Stomach (tissue), 9 donors: ENCODE results near the gene APP. TPM values are rescaled to one million over a fixed set of nuclear protein-coding genes. Genes with fewer than 3 reads are reported as not detected.

Experiments
- DNase-seq, 2 donors: peaks; one replicate each; pipeline versions ENCODE4 v3.0.0 to v3.0.0-alpha.2; 2013 to 2019
- H3K27ac ChIP-seq, 5 donors: fragments of 200-600 bp in 4 of 5; sonication (generic) in 4 of 5; one replicate each; pipeline ENCODE4 v1.5.1; 2013 to 2019; ENCODE audit warnings: mild to moderate bottlenecking in 1 of 5, moderate library complexity in 1 of 5
- H3K27me3 ChIP-seq, 3 donors: fragments of 200-600 bp; sonication (generic); one replicate each; pipeline ENCODE4 v1.5.1; 2017 to 2019; ENCODE audit warnings: mixed run types in 1 of 3
- H3K36me3 ChIP-seq, 4 donors: fragments of 200-600 bp; sonication (generic); 1 replicate in 3 of 4; 2 replicates in 1 of 4; pipeline ENCODE4 v1.5.1; 2016 to 2019
- H3K4me1 ChIP-seq, 4 donors: fragments of 200-600 bp; sonication (generic); one replicate each; pipeline ENCODE4 v1.5.1; 2016 to 2019
- H3K4me3 ChIP-seq, 4 donors: fragments of 200-600 bp; sonication (generic) in 3 of 4; one replicate each; pipeline ENCODE4 v1.5.1; 2016 to 2019; ENCODE audit warnings: mild to moderate bottlenecking in 1 of 4
- H3K9me3 ChIP-seq, 4 donors: fragments of 200-600 bp; sonication (generic); one replicate each; pipeline ENCODE4 v1.5.1; 2016 to 2019
- EP300 ChIP-seq: sonication (generic); formaldehyde crosslinking; IDR thresholded peaks from one replicate; pipeline ENCODE4 v1.6.1; 2017; ENCODE audit warnings: antibody characterized with exemption
- POLR2A ChIP-seq, 4 donors: fragments of 450-650 bp; IDR thresholded peaks; one replicate each; pipeline ENCODE4 v1.6.1; 2016; ENCODE audit warnings: antibody characterized with exemption in 4 of 4, control low read depth in 2 of 4, mild to moderate bottlenecking in 1 of 4, moderate library complexity in 1 of 4
- POLR2AphosphoS5 ChIP-seq, 3 donors: sonication (generic); formaldehyde crosslinking; IDR thresholded peaks; one replicate each; pipeline ENCODE4 v1.6.1; 2016; ENCODE audit warnings: antibody characterized with exemption in 3 of 3
- WGBS, 5 donors: extraction: QIAGEN DNeasy Blood & Tissue Kit in 3 of 5; methylation state at CpG; one replicate each; pipeline versions ENCODE4 v1.1.5 to v1.1.7; 2013 to 2018; 5-methylcytosine and 5-hydroxymethylcytosine counted together
- intact Hi-C: fragments of 100-400 bp; cut with DNase I; formaldehyde crosslinking; loops from one replicate; pipeline ENCODE4 v1.15.1; 2023; ENCODE audit warnings: low total_unique reads
- polyA plus RNA-seq, 3 donors: library from polyadenylated mRNA; stranded (reverse); fragments of 200-250 nt; gene quantifications; one replicate each; pipeline ENCODE4 v1.2.3, GENCODE V29; 2013
- total RNA-seq, 5 donors: library from RNA; depleted of rRNA; stranded (reverse); fragments of >200 nt; gene quantifications; one replicate each; pipeline versions ENCODE4 v1.1.0 to v1.2.3, GENCODE V29; 2014 to 2016
- TF ChIP-seq, protein P1 (sequence below), 7 experiments: fragments of 450-650 bp in 4 of 7; fragments of 200-600 bp in 3 of 7; sonication (generic) in 3 of 7; IDR thresholded peaks; one replicate each; pipeline ENCODE4 v1.5.1; 2016 to 2019; ENCODE audit warnings: antibody characterized with exemption in 7 of 7, control low read depth in 2 of 7, mild to moderate bottlenecking in 1 of 7
- donor health status: healthy with polysubstance abuse.
- donor health status: Bipolar disorder and iron deficiency.
- donor health status: healthy.

The APP gene
- total and polyA plus RNA-seq, 8 donors = 41.2 to 408 (median 200) TPM

DNA sequence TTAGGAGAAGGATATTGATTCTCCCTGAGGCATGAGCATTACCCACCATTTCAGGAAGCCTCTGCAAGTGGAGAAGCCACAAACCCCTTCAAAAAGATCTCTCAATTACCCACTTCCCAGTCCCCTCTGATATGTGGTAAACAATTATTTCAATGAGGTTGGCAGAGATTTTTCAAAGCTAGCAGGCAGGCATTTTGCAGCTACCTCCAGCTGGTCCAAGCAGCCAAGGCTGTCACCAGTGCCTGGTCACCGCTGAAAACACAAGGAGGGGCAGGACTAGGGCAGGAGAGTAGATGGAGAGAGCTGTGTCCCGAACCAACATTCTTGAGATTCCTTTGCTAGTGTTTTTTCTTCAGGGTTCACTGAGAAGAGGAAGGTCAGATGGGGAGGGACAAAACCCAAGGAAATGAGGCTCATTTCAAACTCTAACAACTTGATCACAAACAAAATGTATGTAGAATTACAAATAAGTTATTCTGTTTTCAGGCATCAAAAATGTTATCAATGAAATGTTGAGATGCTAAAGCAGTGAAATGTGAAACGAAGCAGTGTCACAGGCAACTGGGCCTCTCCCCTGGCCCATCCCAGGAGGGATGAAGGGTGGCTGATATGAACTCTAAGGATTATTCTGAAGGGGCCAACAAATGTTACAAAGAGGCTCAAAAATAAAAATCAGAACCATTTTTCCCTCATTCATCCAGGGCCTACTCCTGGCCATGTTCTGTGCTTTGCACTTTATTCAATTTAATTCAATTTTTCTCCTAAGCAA is 22.3 kb downstream of the APP start:
- no peaks in the 10 kb centered on the region for H3K36me3 ChIP-seq
- H3K9me3 ChIP-seq = no peaks in the 10 kb centered on the region
- no peaks in the 10 kb centered on the region for H3K27me3 ChIP-seq
- TF ChIP-seq POLR2A (IDR thresholded peaks at IDR 0.05) (no peak), POLR2AphosphoS5 (IDR thresholded peaks at IDR 0.05) (no peak), EP300 (no peak)
- TF ChIP-seq, protein P1, sequence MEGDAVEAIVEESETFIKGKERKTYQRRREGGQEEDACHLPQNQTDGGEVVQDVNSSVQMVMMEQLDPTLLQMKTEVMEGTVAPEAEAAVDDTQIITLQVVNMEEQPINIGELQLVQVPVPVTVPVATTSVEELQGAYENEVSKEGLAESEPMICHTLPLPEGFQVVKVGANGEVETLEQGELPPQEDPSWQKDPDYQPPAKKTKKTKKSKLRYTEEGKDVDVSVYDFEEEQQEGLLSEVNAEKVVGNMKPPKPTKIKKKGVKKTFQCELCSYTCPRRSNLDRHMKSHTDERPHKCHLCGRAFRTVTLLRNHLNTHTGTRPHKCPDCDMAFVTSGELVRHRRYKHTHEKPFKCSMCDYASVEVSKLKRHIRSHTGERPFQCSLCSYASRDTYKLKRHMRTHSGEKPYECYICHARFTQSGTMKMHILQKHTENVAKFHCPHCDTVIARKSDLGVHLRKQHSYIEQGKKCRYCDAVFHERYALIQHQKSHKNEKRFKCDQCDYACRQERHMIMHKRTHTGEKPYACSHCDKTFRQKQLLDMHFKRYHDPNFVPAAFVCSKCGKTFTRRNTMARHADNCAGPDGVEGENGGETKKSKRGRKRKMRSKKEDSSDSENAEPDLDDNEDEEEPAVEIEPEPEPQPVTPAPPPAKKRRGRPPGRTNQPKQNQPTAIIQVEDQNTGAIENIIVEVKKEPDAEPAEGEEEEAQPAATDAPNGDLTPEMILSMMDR (IDR thresholded peaks at IDR 0.05) = no peak
- 42 to 51% (median 50%) methylated on average over 3 of the region's 3 CpGs for WGBS, 5 donors
- H3K4me3 ChIP-seq = no peak overlapping the region
- peak overlapping the region in 4 of 5 donors; percentile 14 to 64 (median 52) for H3K27ac ChIP-seq
- no peak for DNase-seq
- peaks cover 12 to 58% (median 37%) of the 10 kb centered on the region in 4 donors for H3K4me1 ChIP-seq
- intact Hi-C loops = no loop called here

DNA sequence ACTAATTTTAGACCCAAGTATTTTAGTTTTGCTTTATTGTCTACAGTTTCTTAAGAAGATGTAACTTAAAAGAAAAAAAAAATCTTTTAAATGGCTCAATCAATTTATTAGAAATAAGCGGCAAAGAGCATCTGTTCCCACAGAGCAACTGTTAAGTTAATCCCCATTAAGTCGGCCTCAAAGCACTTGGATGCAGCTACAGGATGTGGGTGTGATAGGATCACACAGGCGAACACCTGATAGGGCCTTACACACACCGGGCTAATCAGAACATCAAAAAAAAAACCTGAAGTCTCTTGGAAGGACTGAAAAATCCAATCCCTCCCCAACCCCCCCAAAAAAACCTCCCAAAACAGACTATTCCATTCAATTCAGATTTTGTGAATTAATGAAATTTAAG is 23.0 kb downstream of the APP start:
- intact Hi-C loops = no loop called here
- Histone ChIP-seq H3K4me1 (peaks cover 12 to 61% (median 37%) of the 10 kb centered on the region in 4 donors), H3K9me3 (no peaks in the 10 kb centered on the region), H3K36me3 (no peaks in the 10 kb centered on the region), H3K27me3 (no peaks in the 10 kb centered on the region), H3K27ac (peak overlapping the region in 1 of 5 donors; percentile 64), H3K4me3 (no peak overlapping the region)
- TF ChIP-seq, protein P1 (IDR thresholded peaks at IDR 0.05) = no peak
- TF ChIP-seq POLR2AphosphoS5 (IDR thresholded peaks at IDR 0.05) (no peak), EP300 (no peak), POLR2A (IDR thresholded peaks at IDR 0.05) (no peak)
- no peak for DNase-seq
- WGBS, 5 donors = 53 to 72% (median 58%) methylated on average over 4 of the region's 4 CpGs

DNA sequence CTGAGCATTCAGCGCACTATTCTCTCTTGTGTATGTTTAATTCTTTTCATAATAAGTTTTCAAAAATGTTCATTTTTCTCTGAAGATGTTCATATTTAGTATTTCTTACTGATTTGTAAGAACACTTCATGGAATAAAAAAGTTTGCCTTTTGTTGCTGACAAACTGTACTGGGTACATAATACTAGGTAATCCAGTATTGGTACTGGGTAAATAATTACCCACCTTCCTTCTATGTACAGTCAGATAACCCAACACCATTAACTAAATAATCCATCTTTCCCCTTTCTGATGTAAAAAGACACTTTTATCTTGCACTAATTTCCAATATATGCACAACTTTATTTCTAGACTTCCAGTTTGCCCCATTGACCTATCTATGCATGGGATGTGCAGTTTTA is 23.9 kb downstream of the APP start:
- Histone ChIP-seq H3K4me3 (no peak overlapping the region), H3K36me3 (no peaks in the 10 kb centered on the region), H3K9me3 (no peaks in the 10 kb centered on the region), H3K4me1 (peaks cover 12 to 62% (median 42%) of the 10 kb centered on the region in 4 donors), H3K27ac (no peak overlapping the region), H3K27me3 (no peaks in the 10 kb centered on the region)
- intact Hi-C loops = no loop called here
- TF ChIP-seq POLR2A (IDR thresholded peaks at IDR 0.05) (no peak), POLR2AphosphoS5 (IDR thresholded peaks at IDR 0.05) (no peak), EP300 (no peak)
- TF ChIP-seq, protein P1 (IDR thresholded peaks at IDR 0.05) = no peak
- no peak for DNase-seq
- 96 to 100% (median 96%) methylated on average over 1 of the region's 1 CpG for WGBS, 5 donors

DNA sequence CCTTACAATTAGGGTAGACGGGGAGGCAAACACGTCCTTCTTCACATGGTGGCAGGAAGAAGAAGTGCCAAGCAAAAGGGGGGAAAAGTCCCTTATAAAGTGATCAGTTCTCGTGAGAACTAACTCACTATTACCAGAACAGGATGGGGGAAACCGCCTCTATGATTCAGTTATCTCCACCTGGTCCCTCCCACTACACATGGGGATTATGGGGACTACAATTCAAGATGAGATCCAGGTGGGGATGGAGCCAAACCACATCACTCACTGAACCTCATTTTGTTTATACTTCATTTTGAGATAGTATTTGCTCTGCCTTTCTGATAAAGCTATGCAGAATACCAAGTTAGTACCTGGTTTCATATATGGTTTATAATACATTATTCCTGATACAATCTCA is 26.5 kb downstream of the APP start:
- H3K9me3 ChIP-seq = no peaks in the 10 kb centered on the region
- TF ChIP-seq EP300 (no peak), POLR2AphosphoS5 (IDR thresholded peaks at IDR 0.05) (no peak), POLR2A (IDR thresholded peaks at IDR 0.05) (no peak)
- TF ChIP-seq, protein P1 (IDR thresholded peaks at IDR 0.05) = no peak
- peaks cover 20 to 70% (median 50%) of the 10 kb centered on the region in 4 donors for H3K4me1 ChIP-seq
- DNase-seq = no peak
- intact Hi-C loops = no loop called here
- WGBS, 5 donors = 68 to 89% (median 84%) methylated on average over 4 of the region's 4 CpGs
- H3K4me3 ChIP-seq = no peak overlapping the region
- no peaks in the 10 kb centered on the region for H3K27me3 ChIP-seq
- no peaks in the 10 kb centered on the region for H3K36me3 ChIP-seq
- H3K27ac ChIP-seq = no peak overlapping the region
